HEK293T (cell line): Measurements from ENCODE around the gene ERG.

ENCODE experiments used
- BHLHE40 ChIP-seq: fragments of 450-650 bp; IDR thresholded peaks from 2 replicates; pipeline ENCODE4 v1.6.1; 2016; ENCODE audit warnings: mild to moderate bottlenecking, moderate library complexity, borderline replicate concordance
- CTBP1 ChIP-seq: fragments of 450-650 bp; IDR thresholded peaks from 2 replicates; pipeline ENCODE4 v1.6.1; 2016; ENCODE audit warnings: borderline replicate concordance
- ELF4 ChIP-seq: fragments of 450-650 bp; IDR thresholded peaks from 2 replicates; pipeline ENCODE4 v1.6.1; 2017; ENCODE audit warnings: antibody characterized with exemption
- FOXA1 ChIP-seq: fragments of 450-650 bp; IDR thresholded peaks from 2 replicates; pipeline ENCODE4 v1.6.1; 2016; ENCODE audit warnings: mild to moderate bottlenecking
- FOXK2 ChIP-seq: fragments of 450-650 bp; IDR thresholded peaks from 2 replicates; pipeline ENCODE4 v1.6.1; 2016; ENCODE audit warnings: mild to moderate bottlenecking
- FOXM1 ChIP-seq: fragments of 450-650 bp; IDR thresholded peaks from 2 replicates; pipeline ENCODE4 v1.6.1; 2017; ENCODE audit warnings: mild to moderate bottlenecking, borderline replicate concordance
- HDGF ChIP-seq: fragments of 450-650 bp; IDR thresholded peaks from 2 replicates; pipeline ENCODE4 v1.6.1; 2017; ENCODE audit warnings: antibody characterized with exemption, borderline replicate concordance
- L3MBTL2 ChIP-seq: fragments of 450-650 bp; conservative IDR thresholded peaks from 2 replicates; pipeline ENCODE4 v1.6.1; 2016; ENCODE audit warnings: mild to moderate bottlenecking
- NFRKB ChIP-seq: fragments of 450-650 bp; IDR thresholded peaks from 2 replicates; pipeline ENCODE4 v1.6.1; 2016; ENCODE audit warnings: mild to moderate bottlenecking, moderate library complexity
- SUZ12 ChIP-seq: fragments of 450-650 bp; IDR thresholded peaks from 2 replicates; pipeline ENCODE4 v1.6.1; 2016; ENCODE audit warnings: mild to moderate bottlenecking
- TARDBP ChIP-seq: fragments of 450-650 bp; IDR thresholded peaks from 2 replicates; pipeline ENCODE4 v1.6.1; 2016
- TF ChIP-seq, protein P1 (sequence below): fragments of 450-650 bp; IDR thresholded peaks from 2 replicates; pipeline ENCODE4 v1.6.1; 2016

- TF ChIP-seq FOXK2: no peak
- no peak for TF ChIP-seq SUZ12
- TF ChIP-seq BHLHE40: no peak
- TF ChIP-seq FOXA1: no peak
- no peak for TF ChIP-seq FOXM1
- no peak for TF ChIP-seq TARDBP
- TF ChIP-seq, protein P1, sequence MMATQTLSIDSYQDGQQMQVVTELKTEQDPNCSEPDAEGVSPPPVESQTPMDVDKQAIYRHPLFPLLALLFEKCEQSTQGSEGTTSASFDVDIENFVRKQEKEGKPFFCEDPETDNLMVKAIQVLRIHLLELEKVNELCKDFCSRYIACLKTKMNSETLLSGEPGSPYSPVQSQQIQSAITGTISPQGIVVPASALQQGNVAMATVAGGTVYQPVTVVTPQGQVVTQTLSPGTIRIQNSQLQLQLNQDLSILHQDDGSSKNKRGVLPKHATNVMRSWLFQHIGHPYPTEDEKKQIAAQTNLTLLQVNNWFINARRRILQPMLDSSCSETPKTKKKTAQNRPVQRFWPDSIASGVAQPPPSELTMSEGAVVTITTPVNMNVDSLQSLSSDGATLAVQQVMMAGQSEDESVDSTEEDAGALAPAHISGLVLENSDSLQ: no peak
- TF ChIP-seq ELF4: no peak
- TF ChIP-seq HDGF: no peak
- no peak for TF ChIP-seq L3MBTL2
- TF ChIP-seq NFRKB: no peak
- TF ChIP-seq CTBP1: no peak
Measured at GRCh38 chr21:38352536-38353219, 145.6 kb downstream of the ERG start.
